Heart left ventricle (tissue), 16 donors: ENCODE results near the gene HOXB7. TPM values are rescaled to one million over a fixed set of nuclear protein-coding genes. Genes with fewer than 3 reads are reported as not detected.
A peak's percentile ranks its signal among the peaks of the same experiment; 100 is the strongest.

ENCODE experiments used
- ATAC-seq, 4 donors: fragments of 200-7000 bp; cut with Tn5 transposase; one replicate each; pipeline ENCODE4 v1.9.1; 2020 to 2022; ENCODE audit warnings: moderate library complexity in 4 of 4, mild to moderate bottlenecking in 3 of 4, moderate number of reproducible peaks in 1 of 4
- DNase-seq, 5 donors: peaks; one replicate each; pipeline ENCODE4 v3.0.0-alpha.2; 2020
- H3K27ac ChIP-seq, 12 donors: fragments of 200-600 bp; sonication (generic) in 4 of 12; one replicate each; pipeline versions ENCODE4 v1.5.0 to v1.8.0; 2016 to 2022; ENCODE audit warnings: mild to moderate bottlenecking in 2 of 12
- H3K27me3 ChIP-seq, 9 donors: fragments of 200-600 bp; sonication (generic) in 2 of 9; one replicate each; pipeline versions ENCODE4 v1.5.1 to v1.8.0; 2016 to 2022; ENCODE audit warnings: mild to moderate bottlenecking in 3 of 9
- H3K36me3 ChIP-seq, 9 donors: fragments of 200-600 bp; sonication (generic) in 2 of 9; one replicate each; pipeline versions ENCODE4 v1.5.0 to v1.8.0; 2018 to 2022; ENCODE audit warnings: mild to moderate bottlenecking in 2 of 9
- H3K4me1 ChIP-seq, 12 donors: fragments of 200-600 bp; sonication (generic) in 4 of 12; one replicate each; pipeline versions ENCODE4 v1.5.0 to v1.8.0; 2016 to 2022; ENCODE audit warnings: mild to moderate bottlenecking in 3 of 12
- H3K4me3 ChIP-seq, 12 donors: fragments of 200-600 bp; sonication (generic) in 4 of 12; one replicate each; pipeline versions ENCODE4 v1.5.0 to v1.8.0; 2017 to 2022; ENCODE audit warnings: mild to moderate bottlenecking in 9 of 12, moderate library complexity in 4 of 12
- H3K9me3 ChIP-seq, 12 donors: fragments of 200-600 bp; sonication (generic) in 4 of 12; one replicate each; pipeline versions ENCODE4 v1.5.0 to v1.8.0; 2016 to 2022; ENCODE audit warnings: mild to moderate bottlenecking in 1 of 12
- CTCF ChIP-seq, 12 donors: fragments of 200-600 bp; sonication (generic) in 4 of 12; IDR thresholded peaks; one replicate each; pipeline versions ENCODE4 v1.5.0 to v1.8.0; 2018 to 2022; ENCODE audit warnings: antibody characterized with exemption in 12 of 12, mild to moderate bottlenecking in 5 of 12
- POLR2A ChIP-seq, 2 donors: fragments of 450-650 bp; IDR thresholded peaks; one replicate each; pipeline ENCODE4 v1.6.1; 2017; ENCODE audit warnings: antibody characterized with exemption in 2 of 2, mild to moderate bottlenecking in 2 of 2, moderate library complexity in 2 of 2
- WGBS, 4 donors: extraction: QIAGEN DNeasy Blood & Tissue Kit in 2 of 4; methylation state at CpG; one replicate each; pipeline versions ENCODE4 v1.1.5 to v1.1.7; 2013 to 2018; 5-methylcytosine and 5-hydroxymethylcytosine counted together
- intact Hi-C, 10 donors: fragments of 100-400 bp; cut with DNase I; formaldehyde crosslinking; loops; one replicate each; pipeline versions ENCODE4 v1.11.1 to v1.14.2; 2022
- polyA plus RNA-seq, 2 donors: library from polyadenylated mRNA; stranded (reverse); fragments of 200-250 nt; gene quantifications; one replicate each; pipeline ENCODE4 v1.2.3, GENCODE V29; 2013
- total RNA-seq, 9 donors: library from RNA; depleted of rRNA in 2 of 9; stranded (reverse); fragments of >200 nt in 2 of 9; fragmentation: NEBNext Ultra II Directional in 3 of 9; extraction: Animal tissue kit (Norgen Biotek cat#: 25700) in 3 of 9; gene quantifications; one replicate each; pipeline versions ENCODE4 v1.1.0 to v1.2.4, GENCODE V29; 2016 to 2023
- donor health status: ischemic (EF 13 %, LVEDD 7.1; RV severe dilation, severe dysfunction).
- donor health status: healthy with polysubstance abuse.
- donor health status: DM: no; HTN: yes; CAD: no.
- donor health status: DM: no; HTN: no; CAD: no.
- donor health status: ischemic (EF 25% LVEDD 6.9; RV normal size, moderate dysfunction).
- donor health status: ischemic (EF 25% LVEDD 5.7; RV mildly dilated, moderate dysfunction).
- donor health status: healthy.
- donor health status: DM: yes; HTN: yes; CAD: no.
- donor health status: ischemic (EF 35%, LVEDD 5.7; RV mildly dilated, moderate dysfunction).
- donor health status: nonischemic (EF 11% LVEDD 7.7; RV severe dilation, severe dysfunction).
- donor health status: DM: yes; HTN: yes; CAD: no.
- donor health status: PGD.
- donor health status: ischemic (EF 29% LVEDD 5.4; RV normal size, mild dysfunction).
- donor health status: nonischemic (EF 23%, LVEDD 6.1; RV moderate dilation, normal function).

Gene HOXB7
- total and polyA plus RNA-seq, 11 donors, result 0.12 to 0.88 (median 0.40) TPM; not detected in 5

GRCh38 chr17:48575673-48576478, 34.9 kb downstream of the HOXB7 start:
- TF ChIP-seq CTCF (IDR thresholded peaks at IDR 0.05), result no peak
- no peak for TF ChIP-seq POLR2A (IDR thresholded peaks at IDR 0.05)
- H3K27me3 ChIP-seq, result peaks cover 44 to 100% (median 92%) of the 10 kb centered on the region in 9 donors
- ATAC-seq, result peak in 1 of 4 donors; percentile 23
- no peaks in the 10 kb centered on the region for H3K9me3 ChIP-seq
- no peaks in the 10 kb centered on the region for H3K36me3 ChIP-seq
- WGBS, 4 donors, result 20 to 28% (median 24%) methylated on average over 22 of the region's 22 CpGs
- peak overlapping the region in 5 of 12 donors; percentile 20 to 97 (median 53) for H3K27ac ChIP-seq
- intact Hi-C loops, result loop anchor here in 3 of 10 donors (5.0 kb wide), 1 partner anchor 34 kb away; no protein-coding TSS in a partner anchor
- H3K4me3 ChIP-seq, result peak overlapping the region in 3 of 12 donors; percentile 19 to 61 (median 52)
- H3K4me1 ChIP-seq, result peaks cover 0 to 28% (median 0%) of the 10 kb centered on the region in 12 donors
- DNase-seq, result no peak

- 41 to 53% (median 46%) methylated on average over 7 of the region's 7 CpGs for WGBS, 4 donors
- peaks cover 38 to 100% (median 92%) of the 10 kb centered on the region in 9 donors for H3K27me3 ChIP-seq
- no peak for TF ChIP-seq CTCF (IDR thresholded peaks at IDR 0.05)
- TF ChIP-seq POLR2A (IDR thresholded peaks at IDR 0.05), result no peak
- intact Hi-C loops, result loop anchor here in 3 of 10 donors (5.0 kb wide), 1 partner anchor 33 kb away; no protein-coding TSS in a partner anchor
- no peak for DNase-seq
- no peak overlapping the region for H3K4me3 ChIP-seq
- ATAC-seq, result no peak
- no peaks in the 10 kb centered on the region for H3K36me3 ChIP-seq
- H3K9me3 ChIP-seq, result no peaks in the 10 kb centered on the region
- H3K4me1 ChIP-seq, result peaks cover 0 to 28% (median 0%) of the 10 kb centered on the region in 12 donors
- H3K27ac ChIP-seq, result peak overlapping the region in 1 of 12 donors; percentile 97
Observed at GRCh38 chr17:48575066-48575582, 35.7 kb downstream of the HOXB7 start.

- WGBS, 4 donors, result 36 to 62% (median 45%) methylated on average over 8 of the region's 8 CpGs
- Histone ChIP-seq H3K4me1 (peaks cover 0 to 28% (median 0%) of the 10 kb centered on the region in 12 donors), H3K4me3 (no peak overlapping the region), H3K27ac (peak overlapping the region in 1 of 12 donors; percentile 97), H3K27me3 (peaks cover 39 to 100% (median 92%) of the 10 kb centered on the region in 9 donors), H3K9me3 (no peaks in the 10 kb centered on the region), H3K36me3 (no peaks in the 10 kb centered on the region)
- intact Hi-C loops, result loop anchor here in 3 of 10 donors (5.0 kb wide), 1 partner anchor 32 kb away; no protein-coding TSS in a partner anchor
- TF ChIP-seq POLR2A (IDR thresholded peaks at IDR 0.05), result no peak
- no peak for TF ChIP-seq CTCF (IDR thresholded peaks at IDR 0.05)
- DNase-seq (no peak), ATAC-seq (no peak)
Observed at GRCh38 chr17:48574505-48575065, 36.2 kb downstream of the HOXB7 start.
